Measurements from ENCODE around the gene PRKACG. TPM values are rescaled to one million over a fixed set of nuclear protein-coding genes. Genes with fewer than 3 reads are reported as not detected.
A peak's percentile ranks its signal among the peaks of the same experiment; 100 is the strongest.
"Not testable (repeated sequence)": the region's sequence is repeated elsewhere in the genome, so short reads cannot be mapped to it uniquely, and the experiment has no call there.

Gene PRKACG
- total RNA-seq, result not detected

- Mint-ChIP-seq H3K27me3 (ENCODE audit: low read depth) (peaks cover 16% of the 10 kb centered on the region), H3K36me3 (ENCODE audit: insufficient read depth in 2 of 2) (no peaks in the 10 kb centered on the region), H3K4me3 (peak within 1 kb of the TSS in 1 of 2 donors; percentile 36), H3K27ac (no peak within 1 kb of the TSS), H3K4me1 (ENCODE audit: low read depth) (peaks cover 7% of the 10 kb centered on the region), H3K9me3 (no peaks in the 10 kb centered on the region)
- ATAC-seq (replicated peaks in 1 of 2), result no peak
- DNase-seq, result no peak
Measured at GRCh38 chr9:69014013-69014412, at the start of gene PRKACG. TSS of gene PRKACG (minus strand) at chr9:69014113. CDS start at chr9:69014092, 21 bp downstream.

- Mint-ChIP-seq H3K9me3 (no peaks in the 10 kb centered on the region), H3K27me3 (ENCODE audit: low read depth) (no peaks in the 10 kb centered on the region), H3K36me3 (ENCODE audit: insufficient read depth in 2 of 2) (peaks cover 7 to 14% of the 10 kb centered on the region in 2 donors), H3K27ac (no peak overlapping the region), H3K4me1 (ENCODE audit: low read depth) (peaks cover 8% of the 10 kb centered on the region), H3K4me3 (no peak overlapping the region)
- DNase-seq (no peak), ATAC-seq (replicated peaks in 1 of 2) (no peak)
Measured at GRCh38 chr9:69062195-69062594, 48.3 kb upstream of the PRKACG start.

GRCh38 chr9:69060766-69061165 lies 46.9 kb upstream of the PRKACG start:
- H3K4me1 Mint-ChIP-seq (ENCODE audit: low read depth), result peaks cover 8% of the 10 kb centered on the region
- H3K27ac Mint-ChIP-seq, result no peak overlapping the region
- no peaks in the 10 kb centered on the region for H3K9me3 Mint-ChIP-seq
- no peak overlapping the region for H3K4me3 Mint-ChIP-seq
- H3K36me3 Mint-ChIP-seq (ENCODE audit: insufficient read depth in 2 of 2), result peaks cover 7 to 14% of the 10 kb centered on the region in 2 donors
- H3K27me3 Mint-ChIP-seq (ENCODE audit: low read depth), result no peaks in the 10 kb centered on the region
- ATAC-seq (replicated peaks in 1 of 2), result no peak
- no peak for DNase-seq

GRCh38 chr9:69058101-69058500 lies 44.2 kb upstream of the PRKACG start:
- ATAC-seq (replicated peaks in 1 of 2), result no peak
- peaks cover 4 to 14% of the 10 kb centered on the region in 2 donors for H3K36me3 Mint-ChIP-seq (ENCODE audit: insufficient read depth in 2 of 2)
- no peaks in the 10 kb centered on the region for H3K27me3 Mint-ChIP-seq (ENCODE audit: low read depth)

GRCh38 chr9:69056191-69056815 lies 42.4 kb upstream of the PRKACG start:
- no peak for ATAC-seq (replicated peaks in 1 of 2)
- H3K4me1 Mint-ChIP-seq (ENCODE audit: low read depth), result peaks cover 8% of the 10 kb centered on the region
- H3K27ac Mint-ChIP-seq, result no peak overlapping the region
- no peaks in the 10 kb centered on the region for H3K27me3 Mint-ChIP-seq (ENCODE audit: low read depth)
- peaks cover 4 to 14% of the 10 kb centered on the region in 2 donors for H3K36me3 Mint-ChIP-seq (ENCODE audit: insufficient read depth in 2 of 2)
- DNase-seq, result no peak
- H3K9me3 Mint-ChIP-seq, result no peaks in the 10 kb centered on the region
- H3K4me3 Mint-ChIP-seq, result no peak overlapping the region

More at GRCh38 chr9:69058101-69058500, 44.2 kb upstream of the PRKACG start:
- Mint-ChIP-seq H3K9me3 (no peaks in the 10 kb centered on the region), H3K4me1 (ENCODE audit: low read depth) (peaks cover 8% of the 10 kb centered on the region), H3K4me3 (no peak overlapping the region), H3K27ac (no peak overlapping the region)
- no peak for DNase-seq

- H3K9me3 Mint-ChIP-seq, result no peaks in the 10 kb centered on the region
- ATAC-seq (replicated peaks in 1 of 2) (no peak), DNase-seq (no peak)
- H3K36me3 Mint-ChIP-seq (ENCODE audit: insufficient read depth in 2 of 2), result peaks cover 2 to 9% of the 10 kb centered on the region in 2 donors
- H3K4me3 Mint-ChIP-seq, result no peak overlapping the region
- no peak overlapping the region for H3K27ac Mint-ChIP-seq
- no peaks in the 10 kb centered on the region for H3K27me3 Mint-ChIP-seq (ENCODE audit: low read depth)
- no peaks in the 10 kb centered on the region for H3K4me1 Mint-ChIP-seq (ENCODE audit: low read depth)
Measured at GRCh38 chr9:69054989-69055388, 41.1 kb upstream of the PRKACG start.

GRCh38 chr9:69050936-69051335 lies 37.0 kb upstream of the PRKACG start:
- H3K27me3 Mint-ChIP-seq (ENCODE audit: low read depth); H3K36me3 Mint-ChIP-seq (ENCODE audit: insufficient read depth in 2 of 2); DNase-seq; H3K27ac Mint-ChIP-seq; H3K4me3 Mint-ChIP-seq; H3K4me1 Mint-ChIP-seq (ENCODE audit: low read depth); H3K9me3 Mint-ChIP-seq; ATAC-seq (replicated peaks in 1 of 2): not testable (repeated sequence)

GRCh38 chr9:69049094-69049493 lies 35.2 kb upstream of the PRKACG start:
- H3K4me3 Mint-ChIP-seq, result no peak overlapping the region
- ATAC-seq (replicated peaks in 1 of 2), result no peak
- H3K27ac Mint-ChIP-seq, result no peak overlapping the region
- DNase-seq, result no peak
- no peaks in the 10 kb centered on the region for H3K27me3 Mint-ChIP-seq (ENCODE audit: low read depth)
- H3K9me3 Mint-ChIP-seq, result no peaks in the 10 kb centered on the region
- peaks cover 7% of the 10 kb centered on the region for H3K4me1 Mint-ChIP-seq (ENCODE audit: low read depth)
- H3K36me3 Mint-ChIP-seq (ENCODE audit: insufficient read depth in 2 of 2), result peaks cover 0 to 11% of the 10 kb centered on the region in 2 donors

- H3K9me3 Mint-ChIP-seq, result no peaks in the 10 kb centered on the region
- H3K4me1 Mint-ChIP-seq (ENCODE audit: low read depth), result peaks cover 7% of the 10 kb centered on the region
- H3K4me3 Mint-ChIP-seq, result no peak overlapping the region
- H3K27me3 Mint-ChIP-seq (ENCODE audit: low read depth), result no peaks in the 10 kb centered on the region
- H3K36me3 Mint-ChIP-seq (ENCODE audit: insufficient read depth in 2 of 2), result peaks cover 0 to 11% of the 10 kb centered on the region in 2 donors
- ATAC-seq (replicated peaks in 1 of 2) (no peak), DNase-seq (no peak)
- peak overlapping the region; percentile 74 for H3K27ac Mint-ChIP-seq
Measured at GRCh38 chr9:69047371-69047770, 33.5 kb upstream of the PRKACG start.

- no peak for DNase-seq
- no peak for ATAC-seq (replicated peaks in 1 of 2)
- Mint-ChIP-seq H3K4me1 (ENCODE audit: low read depth) (peaks cover 7% of the 10 kb centered on the region), H3K4me3 (no peak overlapping the region), H3K27ac (no peak overlapping the region), H3K9me3 (no peaks in the 10 kb centered on the region), H3K36me3 (ENCODE audit: insufficient read depth in 2 of 2) (peaks cover 0 to 14% of the 10 kb centered on the region in 2 donors), H3K27me3 (ENCODE audit: low read depth) (no peaks in the 10 kb centered on the region)
Measured at GRCh38 chr9:69046723-69047122, 32.8 kb upstream of the PRKACG start.

GRCh38 chr9:69045821-69046220 lies 31.9 kb upstream of the PRKACG start:
- ATAC-seq (replicated peaks in 1 of 2) (no peak), DNase-seq (no peak)
- no peak overlapping the region for H3K4me3 Mint-ChIP-seq
- no peaks in the 10 kb centered on the region for H3K9me3 Mint-ChIP-seq
- H3K27me3 Mint-ChIP-seq (ENCODE audit: low read depth), result no peaks in the 10 kb centered on the region
- peaks cover 0 to 15% of the 10 kb centered on the region in 2 donors for H3K36me3 Mint-ChIP-seq (ENCODE audit: insufficient read depth in 2 of 2)
- H3K27ac Mint-ChIP-seq, result no peak overlapping the region
- H3K4me1 Mint-ChIP-seq (ENCODE audit: low read depth), result peaks cover 13% of the 10 kb centered on the region

GRCh38 chr9:69044240-69045219 lies 30.6 kb upstream of the PRKACG start:
- no peaks in the 10 kb centered on the region for H3K27me3 Mint-ChIP-seq (ENCODE audit: low read depth)
- ATAC-seq (replicated peaks in 1 of 2), result no peak
- H3K36me3 Mint-ChIP-seq (ENCODE audit: insufficient read depth in 2 of 2), result peaks cover 0 to 15% of the 10 kb centered on the region in 2 donors
- H3K4me3 Mint-ChIP-seq, result no peak overlapping the region
- H3K27ac Mint-ChIP-seq, result no peak overlapping the region
- H3K9me3 Mint-ChIP-seq, result no peaks in the 10 kb centered on the region
- DNase-seq, result no peak
- peaks cover 13% of the 10 kb centered on the region for H3K4me1 Mint-ChIP-seq (ENCODE audit: low read depth)

- H3K4me3 Mint-ChIP-seq, result no peak overlapping the region
- peaks cover 24% of the 10 kb centered on the region for H3K4me1 Mint-ChIP-seq (ENCODE audit: low read depth)
- no peaks in the 10 kb centered on the region for H3K27me3 Mint-ChIP-seq (ENCODE audit: low read depth)
- H3K27ac Mint-ChIP-seq, result no peak overlapping the region
- ATAC-seq (replicated peaks in 1 of 2) (no peak), DNase-seq (no peak)
- H3K9me3 Mint-ChIP-seq, result no peaks in the 10 kb centered on the region
- H3K36me3 Mint-ChIP-seq (ENCODE audit: insufficient read depth in 2 of 2), result peaks cover 0 to 9% of the 10 kb centered on the region in 2 donors
Measured at GRCh38 chr9:69040646-69041045, 26.7 kb upstream of the PRKACG start.
